ENCODE measurements around the gene EIF4E3. TPM values are rescaled to one million over a fixed set of nuclear protein-coding genes. Genes with fewer than 3 reads are reported as not detected.

EIF4E3 gene
- total RNA-seq: 17.3 and 17.9 TPM in 2 replicates

DNA sequence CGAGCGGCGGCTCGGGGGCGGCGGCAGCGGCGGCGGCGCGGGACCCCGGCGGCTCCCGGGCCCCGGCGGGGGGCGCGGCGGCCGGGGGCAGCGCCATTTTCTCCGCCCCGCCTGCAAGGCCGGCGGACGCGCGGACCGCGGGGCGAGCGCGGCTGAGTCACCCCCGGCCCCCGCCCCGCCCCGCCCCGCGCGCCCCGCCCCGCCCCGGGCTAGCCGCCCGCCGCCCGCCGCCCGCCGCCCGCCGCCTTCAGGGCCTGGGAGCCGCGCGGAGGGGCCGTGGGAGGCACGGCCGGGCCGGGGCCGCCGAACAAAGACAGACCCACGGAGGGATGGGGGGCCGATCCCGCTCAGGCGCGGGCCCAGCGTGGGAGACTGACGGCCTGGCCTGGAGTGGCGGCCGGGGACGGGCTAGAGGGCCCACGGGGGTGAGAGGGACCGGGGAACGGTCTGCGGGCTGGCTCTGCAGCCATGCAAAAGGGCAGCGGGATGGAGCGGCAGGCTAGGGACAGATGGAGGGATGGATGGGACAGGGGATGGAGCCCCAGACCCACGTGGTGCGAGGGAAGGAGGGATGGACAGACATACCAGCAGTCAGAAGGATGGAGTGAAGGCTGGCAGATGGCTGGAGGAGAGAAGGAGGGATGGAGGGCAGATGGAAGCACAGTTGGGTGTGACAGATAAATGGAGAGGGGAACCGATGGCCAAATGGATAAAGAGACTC, at the start of gene EIF4E3:
EIF4E3 (minus strand) TSS at position 132 of the 721 bp plus-strand sequence; CDS start at position 97, 35 bp downstream.
- H3K9me3 Mint-ChIP-seq: no peaks in the 10 kb centered on the region
- H3K4me1 Mint-ChIP-seq (ENCODE audit: low read depth): peaks cover 63% of the 10 kb centered on the region
- intact Hi-C loops (cut with micrococcal nuclease): loop anchor here (5.0 to 10.0 kb wide), 3 partner anchors 147 to 1097 kb away; no protein-coding TSS in a partner anchor
- peaks cover 2% of the 10 kb centered on the region for H3K27me3 Mint-ChIP-seq (ENCODE audit: low read depth)
- peak within 1 kb of the TSS; percentile 89 for H3K27ac Mint-ChIP-seq
- peak within 1 kb of the TSS; percentile 88 for H3K4me3 Mint-ChIP-seq (ENCODE audit: low read depth)
- H3K36me3 Mint-ChIP-seq (ENCODE audit: low read depth): peaks cover 18% of the 10 kb centered on the region
- DNase-seq (ENCODE audit: low spot score): peak; percentile 28

DNA sequence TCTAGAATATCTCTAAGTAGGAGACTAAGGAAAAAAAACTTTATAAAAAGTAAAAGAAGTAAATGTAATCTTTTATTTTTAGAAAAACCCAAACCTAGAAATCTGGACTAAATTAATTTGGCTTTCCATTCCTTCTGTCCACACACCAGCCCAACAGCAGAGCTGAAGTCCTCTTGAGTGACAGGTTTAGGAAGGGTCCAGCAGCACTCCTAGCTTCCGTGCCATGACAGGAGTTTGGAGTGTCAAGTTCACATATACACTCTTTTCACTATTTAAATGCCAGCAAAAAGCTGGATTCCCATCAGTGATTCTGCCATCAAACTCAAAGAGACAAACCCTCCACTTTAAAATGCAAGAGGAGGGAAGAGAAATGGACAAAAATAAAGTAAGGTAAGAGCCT, 46.7 kb upstream of the EIF4E3 start:
- no peaks in the 10 kb centered on the region for H3K9me3 Mint-ChIP-seq
- H3K36me3 Mint-ChIP-seq (ENCODE audit: low read depth): no peaks in the 10 kb centered on the region
- no peak overlapping the region for H3K27ac Mint-ChIP-seq
- H3K4me1 Mint-ChIP-seq (ENCODE audit: low read depth): peaks cover 3% of the 10 kb centered on the region
- no peak overlapping the region for H3K4me3 Mint-ChIP-seq (ENCODE audit: low read depth)
- H3K27me3 Mint-ChIP-seq (ENCODE audit: low read depth): peaks cover 14% of the 10 kb centered on the region
- no peak for DNase-seq (ENCODE audit: low spot score)
- intact Hi-C loops (cut with micrococcal nuclease): no loop called here

DNA sequence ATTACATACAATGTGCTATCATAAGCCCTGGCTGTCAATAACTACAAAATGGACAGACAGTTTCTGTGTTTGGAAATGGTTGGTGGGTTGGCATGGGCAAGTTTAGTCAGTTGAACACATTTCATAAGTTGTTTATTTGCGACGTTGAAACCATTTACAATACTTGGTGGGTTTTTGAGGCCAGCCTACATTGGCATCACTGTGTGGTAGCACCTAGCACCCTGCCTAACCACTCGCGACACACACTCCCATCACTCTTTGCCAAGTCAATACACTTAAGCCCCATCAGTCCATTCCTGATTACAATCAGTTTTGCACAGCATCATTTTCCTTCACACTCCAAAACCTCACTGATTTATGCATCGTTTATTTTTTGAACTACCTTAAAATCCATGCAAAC, 45.9 kb upstream of the EIF4E3 start:
- Mint-ChIP-seq H3K4me1 (ENCODE audit: low read depth) (no peaks in the 10 kb centered on the region), H3K27ac (no peak overlapping the region), H3K36me3 (ENCODE audit: low read depth) (no peaks in the 10 kb centered on the region), H3K27me3 (ENCODE audit: low read depth) (peaks cover 17% of the 10 kb centered on the region), H3K9me3 (no peaks in the 10 kb centered on the region), H3K4me3 (ENCODE audit: low read depth) (no peak overlapping the region)
- no peak for DNase-seq (ENCODE audit: low spot score)
- intact Hi-C loops (cut with micrococcal nuclease): no loop called here

DNA sequence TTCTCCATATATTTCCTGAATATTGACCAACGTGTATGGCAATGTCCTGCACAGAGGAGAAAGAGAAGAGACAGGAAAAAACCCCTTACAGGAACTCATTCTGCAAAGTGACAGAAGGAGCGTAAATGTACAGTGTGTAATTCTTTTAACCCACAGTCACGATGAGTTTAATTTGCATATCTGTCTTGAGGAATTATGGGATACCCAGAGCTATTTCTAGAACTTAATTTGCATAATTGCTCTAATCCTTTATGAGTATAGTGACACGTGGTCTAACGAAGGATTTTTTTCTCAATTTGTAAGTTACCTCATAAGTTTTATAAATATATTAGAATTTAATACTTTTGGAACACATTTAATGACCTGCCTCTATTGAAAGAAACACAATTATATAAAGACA, 38.2 kb upstream of the EIF4E3 start:
- no peak for DNase-seq (ENCODE audit: low spot score)
- H3K4me1 Mint-ChIP-seq (ENCODE audit: low read depth): no peaks in the 10 kb centered on the region
- peaks cover 26% of the 10 kb centered on the region for H3K27me3 Mint-ChIP-seq (ENCODE audit: low read depth)
- no peak overlapping the region for H3K4me3 Mint-ChIP-seq (ENCODE audit: low read depth)
- H3K36me3 Mint-ChIP-seq (ENCODE audit: low read depth): no peaks in the 10 kb centered on the region
- intact Hi-C loops (cut with micrococcal nuclease): no loop called here
- no peak overlapping the region for H3K27ac Mint-ChIP-seq
- H3K9me3 Mint-ChIP-seq: no peaks in the 10 kb centered on the region

DNA sequence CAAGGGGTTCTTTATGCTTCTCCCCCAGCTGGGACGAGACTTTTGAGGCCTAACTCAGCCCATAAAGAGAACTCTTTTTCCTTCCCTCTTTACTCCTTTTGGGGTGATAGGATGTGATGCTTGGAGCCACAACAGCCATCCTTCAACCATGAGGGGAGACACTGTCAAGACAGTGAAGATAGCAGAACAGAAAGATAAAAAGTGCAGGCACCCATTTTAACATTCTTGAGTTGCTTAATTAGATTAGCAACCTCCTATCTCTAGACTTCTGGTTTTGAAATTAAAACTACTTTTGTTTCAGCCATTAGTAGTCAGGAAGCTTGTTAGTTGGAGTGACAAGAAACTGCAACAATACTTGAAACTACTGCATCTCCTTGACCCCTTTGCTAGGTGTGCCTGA, 34.9 kb upstream of the EIF4E3 start:
- H3K36me3 Mint-ChIP-seq (ENCODE audit: low read depth): peaks cover 2% of the 10 kb centered on the region
- no peaks in the 10 kb centered on the region for H3K9me3 Mint-ChIP-seq
- no peak for DNase-seq (ENCODE audit: low spot score)
- H3K27ac Mint-ChIP-seq: no peak overlapping the region
- no peak overlapping the region for H3K4me3 Mint-ChIP-seq (ENCODE audit: low read depth)
- H3K27me3 Mint-ChIP-seq (ENCODE audit: low read depth): peaks cover 49% of the 10 kb centered on the region
- intact Hi-C loops (cut with micrococcal nuclease): no loop called here
- peaks cover 2% of the 10 kb centered on the region for H3K4me1 Mint-ChIP-seq (ENCODE audit: low read depth)

DNA sequence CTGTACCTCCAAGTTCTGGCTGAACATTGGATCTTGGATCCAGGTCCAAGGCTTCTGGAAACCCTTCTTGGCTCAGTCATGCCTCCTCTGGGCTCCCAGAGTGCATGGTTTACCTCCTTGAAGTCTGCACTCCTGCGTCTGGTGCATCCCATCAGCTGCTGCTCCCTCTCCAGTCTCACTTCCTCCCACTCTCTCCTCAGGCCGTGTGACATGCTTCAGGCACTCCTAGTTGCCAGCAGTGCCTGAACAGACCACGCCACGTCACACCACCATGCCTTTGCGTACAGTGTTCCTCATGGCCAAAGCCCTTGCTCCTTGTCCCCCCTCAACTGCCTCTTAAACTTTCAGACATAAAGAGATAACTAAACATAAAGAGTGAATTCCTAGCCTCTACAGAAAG, 34.2 kb upstream of the EIF4E3 start:
- no peak for DNase-seq (ENCODE audit: low spot score)
- H3K27ac Mint-ChIP-seq: no peak overlapping the region
- intact Hi-C loops (cut with micrococcal nuclease): no loop called here
- H3K36me3 Mint-ChIP-seq (ENCODE audit: low read depth): peaks cover 3% of the 10 kb centered on the region
- no peaks in the 10 kb centered on the region for H3K9me3 Mint-ChIP-seq
- no peak overlapping the region for H3K4me3 Mint-ChIP-seq (ENCODE audit: low read depth)
- H3K4me1 Mint-ChIP-seq (ENCODE audit: low read depth): peaks cover 3% of the 10 kb centered on the region
- peaks cover 53% of the 10 kb centered on the region for H3K27me3 Mint-ChIP-seq (ENCODE audit: low read depth)

DNA sequence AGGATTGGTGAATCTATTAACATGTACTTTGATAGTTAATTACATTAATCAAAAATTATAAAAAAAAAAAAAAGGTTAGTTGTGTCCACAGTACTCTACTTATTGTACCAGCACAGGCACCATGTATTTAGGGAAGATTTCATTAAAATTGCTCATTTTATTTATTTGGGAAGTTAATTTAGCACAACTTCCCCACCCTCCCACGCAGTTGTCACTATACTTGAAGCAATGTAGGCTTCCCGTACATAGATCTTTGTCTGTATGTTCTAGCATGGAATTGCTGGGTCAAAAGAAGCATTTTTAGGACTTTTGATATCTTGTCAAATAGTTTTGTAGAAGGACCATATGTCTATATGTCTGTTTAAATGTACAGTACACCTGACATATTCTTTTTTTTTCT, 32.9 kb upstream of the EIF4E3 start:
- DNase-seq (ENCODE audit: low spot score): no peak
- Mint-ChIP-seq H3K4me3 (ENCODE audit: low read depth) (no peak overlapping the region), H3K9me3 (no peaks in the 10 kb centered on the region), H3K27ac (no peak overlapping the region), H3K27me3 (ENCODE audit: low read depth) (peaks cover 48% of the 10 kb centered on the region), H3K4me1 (ENCODE audit: low read depth) (peaks cover 3% of the 10 kb centered on the region), H3K36me3 (ENCODE audit: low read depth) (peaks cover 3% of the 10 kb centered on the region)
- intact Hi-C loops (cut with micrococcal nuclease): no loop called here

DNA sequence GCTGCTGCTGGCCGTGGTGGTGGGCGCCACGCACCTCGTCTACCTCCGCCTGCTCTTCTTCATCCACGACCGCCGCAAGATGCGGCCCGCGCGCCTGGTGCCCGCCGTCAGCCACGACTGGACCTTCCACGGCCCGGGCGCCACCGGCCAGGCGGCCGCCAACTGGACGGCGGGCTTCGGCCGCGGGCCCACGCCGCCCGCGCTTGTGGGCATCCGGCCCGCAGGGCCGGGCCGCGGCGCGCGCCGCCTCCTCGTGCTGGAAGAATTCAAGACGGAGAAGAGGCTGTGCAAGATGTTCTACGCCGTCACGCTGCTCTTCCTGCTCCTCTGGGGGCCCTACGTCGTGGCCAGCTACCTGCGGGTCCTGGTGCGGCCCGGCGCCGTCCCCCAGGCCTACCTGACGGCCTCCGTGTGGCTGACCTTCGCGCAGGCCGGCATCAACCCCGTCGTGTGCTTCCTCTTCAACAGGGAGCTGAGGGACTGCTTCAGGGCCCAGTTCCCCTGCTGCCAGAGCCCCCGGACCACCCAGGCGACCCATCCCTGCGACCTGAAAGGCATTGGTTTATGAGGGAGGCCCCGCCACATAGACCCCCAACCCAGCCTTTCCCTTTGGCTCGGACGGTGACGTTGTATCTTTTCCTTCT, 29.5 kb upstream of the EIF4E3 start:
- DNase-seq (ENCODE audit: low spot score): no peak
- H3K27me3 Mint-ChIP-seq (ENCODE audit: low read depth): peaks cover 63% of the 10 kb centered on the region
- intact Hi-C loops (cut with micrococcal nuclease): no loop called here
- H3K36me3 Mint-ChIP-seq (ENCODE audit: low read depth): peaks cover 3% of the 10 kb centered on the region
- H3K4me1 Mint-ChIP-seq (ENCODE audit: low read depth): peaks cover 3% of the 10 kb centered on the region
- H3K27ac Mint-ChIP-seq: no peak overlapping the region
- H3K4me3 Mint-ChIP-seq (ENCODE audit: low read depth): peak overlapping the region; percentile 77
- H3K9me3 Mint-ChIP-seq: no peaks in the 10 kb centered on the region

DNA sequence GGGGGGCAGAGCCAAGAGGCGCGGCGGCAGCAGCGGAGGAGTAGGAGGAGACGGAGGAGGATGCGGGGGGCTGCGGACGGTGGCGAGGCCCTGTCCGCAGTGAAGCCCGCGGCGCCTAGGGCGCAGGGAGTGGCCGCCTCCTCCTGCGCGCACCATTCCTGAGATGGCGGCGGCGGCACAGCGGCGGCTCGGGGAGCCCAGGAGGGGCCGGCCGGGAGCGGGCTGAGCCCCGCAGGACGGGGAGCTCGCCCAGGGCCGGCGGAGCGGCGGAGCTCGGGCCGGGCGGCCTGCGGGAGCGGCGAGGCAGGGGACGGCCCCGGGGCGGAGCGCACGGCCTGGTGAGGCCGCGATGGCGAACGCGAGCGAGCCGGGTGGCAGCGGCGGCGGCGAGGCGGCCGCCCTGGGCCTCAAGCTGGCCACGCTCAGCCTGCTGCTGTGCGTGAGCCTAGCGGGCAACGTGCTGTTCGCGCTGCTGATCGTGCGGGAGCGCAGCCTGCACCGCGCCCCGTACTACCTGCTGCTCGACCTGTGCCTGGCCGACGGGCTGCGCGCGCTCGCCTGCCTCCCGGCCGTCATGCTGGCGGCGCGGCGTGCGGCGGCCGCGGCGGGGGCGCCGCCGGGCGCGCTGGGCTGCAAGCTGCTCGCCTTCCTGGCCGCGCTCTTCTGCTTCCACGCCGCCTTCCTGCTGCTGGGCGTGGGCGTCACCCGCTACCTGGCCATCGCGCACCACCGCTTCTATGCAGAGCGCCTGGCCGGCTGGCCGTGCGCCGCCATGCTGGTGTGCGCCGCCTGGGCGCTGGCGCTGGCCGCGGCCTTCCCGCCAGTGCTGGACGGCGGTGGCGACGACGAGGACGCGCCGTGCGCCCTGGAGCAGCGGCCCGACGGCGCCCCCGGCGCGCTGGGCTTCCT, 28.8 kb upstream of the EIF4E3 start, which contains the start of gene GPR27:
GPR27 (plus strand) TSS at position 155 of the 909 bp plus-strand sequence; CDS start at position 350, 195 bp downstream.
- Mint-ChIP-seq H3K9me3 (no peaks in the 10 kb centered on the region), H3K27me3 (ENCODE audit: low read depth) (peaks cover 66% of the 10 kb centered on the region), H3K27ac (no peak within 1 kb of the TSS), H3K4me1 (ENCODE audit: low read depth) (peaks cover 3% of the 10 kb centered on the region), H3K4me3 (ENCODE audit: low read depth) (peak within 1 kb of the TSS; percentile 43), H3K36me3 (ENCODE audit: low read depth) (peaks cover 3% of the 10 kb centered on the region)
- peak; percentile 12 for DNase-seq (ENCODE audit: low spot score)
- intact Hi-C loops (cut with micrococcal nuclease): no loop called here

DNA sequence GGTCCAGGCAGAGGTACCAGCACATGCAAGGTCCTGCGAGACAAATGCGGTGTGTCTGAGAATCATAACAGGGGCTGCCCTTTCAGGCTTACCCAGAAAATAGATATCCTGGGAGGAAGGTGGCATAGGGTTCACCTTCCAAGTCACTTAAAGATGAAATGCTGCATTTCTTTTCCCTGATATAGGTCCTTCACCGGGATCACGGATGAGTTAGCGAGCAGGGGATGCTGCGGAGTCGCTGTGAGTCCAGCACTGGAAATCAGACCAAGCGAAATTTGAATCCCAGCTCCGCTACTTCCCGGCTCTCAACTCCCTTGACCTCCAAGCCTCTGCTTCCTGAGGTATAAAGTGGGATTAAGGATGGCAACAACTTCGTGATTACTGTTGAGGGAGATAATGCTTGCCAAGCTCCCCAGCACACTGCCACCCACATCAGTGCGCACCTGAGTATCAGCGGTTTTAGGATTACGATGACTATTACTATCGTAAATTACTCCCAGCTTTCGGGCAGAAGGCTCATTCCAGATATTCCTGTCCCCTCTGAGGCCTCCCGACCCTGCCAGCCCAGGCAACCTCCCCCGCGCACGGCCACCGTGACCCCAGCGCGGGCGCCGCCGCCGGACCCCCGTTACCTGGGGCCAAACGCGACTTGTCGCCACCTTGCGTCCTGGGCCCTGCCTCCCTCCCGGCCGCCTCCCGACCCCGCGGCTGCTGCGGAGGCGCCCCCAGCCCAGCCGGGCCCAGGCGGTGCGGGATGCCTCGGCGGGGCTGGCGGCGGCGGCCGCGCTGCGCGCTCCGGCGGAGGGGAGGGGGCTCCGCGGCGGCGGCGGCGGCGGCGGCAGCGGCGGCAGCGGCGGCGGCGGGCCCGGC, 27.9 kb upstream of the EIF4E3 start:
- Mint-ChIP-seq H3K27me3 (ENCODE audit: low read depth) (peaks cover 73% of the 10 kb centered on the region), H3K4me3 (ENCODE audit: low read depth) (peak overlapping the region; percentile 43), H3K36me3 (ENCODE audit: low read depth) (peaks cover 3% of the 10 kb centered on the region), H3K9me3 (no peaks in the 10 kb centered on the region), H3K27ac (no peak overlapping the region), H3K4me1 (ENCODE audit: low read depth) (peaks cover 3% of the 10 kb centered on the region)
- intact Hi-C loops (cut with micrococcal nuclease): no loop called here
- no peak for DNase-seq (ENCODE audit: low spot score)

DNA sequence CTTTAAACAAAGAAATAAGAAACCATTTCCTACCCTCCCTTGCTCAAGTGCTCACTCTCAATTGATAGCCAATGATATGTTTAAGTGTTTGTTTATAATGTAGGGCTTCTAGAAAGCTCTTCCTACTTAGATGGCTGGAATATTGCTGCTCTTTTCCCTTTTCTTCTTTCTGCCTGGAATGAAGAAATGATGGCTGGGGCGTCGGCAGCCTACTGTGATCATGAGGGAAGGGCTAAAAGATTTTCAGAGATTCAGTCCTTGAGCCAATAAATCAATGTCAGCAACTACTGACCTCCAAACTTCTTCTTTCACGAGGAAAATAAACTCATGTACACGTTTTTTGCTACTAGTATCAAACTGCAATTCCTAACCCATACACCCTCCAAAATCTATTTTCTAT, 26.4 kb upstream of the EIF4E3 start:
- peaks cover 3% of the 10 kb centered on the region for H3K36me3 Mint-ChIP-seq (ENCODE audit: low read depth)
- no peak overlapping the region for H3K27ac Mint-ChIP-seq
- no peak for DNase-seq (ENCODE audit: low spot score)
- no peaks in the 10 kb centered on the region for H3K9me3 Mint-ChIP-seq
- no peak overlapping the region for H3K4me3 Mint-ChIP-seq (ENCODE audit: low read depth)
- peaks cover 3% of the 10 kb centered on the region for H3K4me1 Mint-ChIP-seq (ENCODE audit: low read depth)
- intact Hi-C loops (cut with micrococcal nuclease): no loop called here
- peaks cover 64% of the 10 kb centered on the region for H3K27me3 Mint-ChIP-seq (ENCODE audit: low read depth)

DNA sequence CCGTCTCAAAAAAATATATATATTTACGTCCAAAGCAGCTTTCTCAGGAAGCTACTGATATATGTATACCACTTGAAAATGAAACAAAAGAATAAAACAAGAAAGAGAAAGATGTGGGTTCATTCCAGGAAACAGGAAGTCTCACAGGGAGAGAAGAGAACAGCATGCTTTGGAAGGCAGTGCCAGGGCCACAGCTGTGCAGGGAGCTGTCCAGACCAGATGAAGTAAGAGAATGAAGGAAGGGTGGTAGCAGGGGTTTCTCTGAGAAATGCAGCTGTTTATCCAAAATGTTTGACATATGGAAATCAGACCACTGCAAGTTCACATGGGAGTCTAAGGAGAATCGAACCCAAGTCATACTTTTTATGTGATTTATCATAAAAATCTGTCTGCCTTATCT, 19.5 kb upstream of the EIF4E3 start:
- Mint-ChIP-seq H3K4me3 (ENCODE audit: low read depth) (no peak overlapping the region), H3K9me3 (peaks cover 36% of the 10 kb centered on the region), H3K4me1 (ENCODE audit: low read depth) (no peaks in the 10 kb centered on the region), H3K27ac (no peak overlapping the region), H3K27me3 (ENCODE audit: low read depth) (peaks cover 30% of the 10 kb centered on the region), H3K36me3 (ENCODE audit: low read depth) (peaks cover 4% of the 10 kb centered on the region)
- DNase-seq (ENCODE audit: low spot score): no peak
- intact Hi-C loops (cut with micrococcal nuclease): no loop called here

All from activated T-helper 2 cell treated with anti-CD3 and anti-CD28 coated beads, Interferon-gamma antibody, Interleukin-2, Interleukin-4, amounts not matched to agents 10 μg/mL and 5 μg/mL and 100 μg/mL, durations not matched to agents 14 hours and 24 hours and 36 hours (primary cell).